ENCODE measurements around the gene HECTD1.

The HECTD1 gene

DNA sequence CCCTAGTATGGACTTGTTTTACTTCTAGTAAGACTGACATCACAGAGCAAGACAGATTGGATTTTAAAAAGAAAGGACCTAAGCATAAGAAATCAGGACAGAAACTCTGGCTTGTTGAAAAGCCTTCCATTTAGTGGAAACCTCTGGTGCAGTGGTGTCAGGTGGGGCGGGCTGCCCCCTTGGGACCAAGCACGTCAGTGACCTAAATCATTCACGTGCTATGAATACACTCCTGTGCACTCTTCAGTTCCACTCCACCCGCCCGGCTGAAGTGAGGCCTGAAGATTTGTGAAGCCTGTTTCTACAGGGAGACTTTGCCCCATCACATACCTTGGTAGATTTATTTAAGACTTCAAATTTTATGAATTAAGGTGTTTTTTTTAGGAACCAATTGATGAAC, 123.2 kb downstream of the HECTD1 start:
- Histone ChIP-seq H3K36me3 (ENCODE audit: control insufficient read depth in 1 of 2, insufficient read depth in 2 of 2, low read depth in 1 of 2, low read length in 2 of 2) (peaks cover 0 to 9% of the 10 kb centered on the region in 2 experiments), H3K18ac (ENCODE audit: low read depth in 1 of 2, low read length in 2 of 2) (no peak overlapping the region), H3K9me3 (ENCODE audit: control insufficient read depth, low read length) (no peaks in the 10 kb centered on the region), H3K23ac (ENCODE audit: low read length in 2 of 2) (no peak overlapping the region), H2BK15ac (ENCODE audit: low read depth, poor library complexity, severe bottlenecking) (no peak overlapping the region), H4K91ac (ENCODE audit: low read length) (no peak overlapping the region), H3K4me2 (ENCODE audit: low read length, poor library complexity, severe bottlenecking) (no peak overlapping the region), H3K9ac (ENCODE audit: low read length) (no peak overlapping the region), H3K79me1 (replicated peaks; ENCODE audit: low read length, poor library complexity, severe bottlenecking) (no peaks in the 10 kb centered on the region), H2AK5ac (ENCODE audit: low read length, severe bottlenecking) (no peak overlapping the region), H3K4me1 (ENCODE audit: control insufficient read depth, insufficient read depth, low read depth, low read length) (no peaks in the 10 kb centered on the region), H3K27me3 (ENCODE audit: control insufficient read depth in 1 of 2, insufficient read depth in 1 of 2, low read length in 2 of 2) (no peaks in the 10 kb centered on the region), H2BK12ac (ENCODE audit: low read length in 2 of 2) (no peak overlapping the region), H3K14ac (ENCODE audit: low read length in 2 of 2) (no peak overlapping the region), H3K4me3 (ENCODE audit: insufficient read depth in 1 of 2, low read depth in 1 of 2, low read length in 2 of 2) (no peak overlapping the region), H2AFZ (ENCODE audit: low read depth, low read length) (no peak overlapping the region), H2BK120ac (ENCODE audit: low read depth, low read length) (no peak overlapping the region), H3K4ac (ENCODE audit: low read depth in 1 of 2, low read length in 2 of 2) (no peak overlapping the region), H4K8ac (ENCODE audit: low read length) (no peak overlapping the region), H3K27ac (ENCODE audit: low read length, poor library complexity, severe bottlenecking) (no peak overlapping the region), H2BK5ac (ENCODE audit: low read depth, low read length, poor library complexity, severe bottlenecking) (no peak overlapping the region)
- DNase-seq, result no peak
- WGBS, result 91% methylated on average over 3 of the region's 5 CpGs

DNA sequence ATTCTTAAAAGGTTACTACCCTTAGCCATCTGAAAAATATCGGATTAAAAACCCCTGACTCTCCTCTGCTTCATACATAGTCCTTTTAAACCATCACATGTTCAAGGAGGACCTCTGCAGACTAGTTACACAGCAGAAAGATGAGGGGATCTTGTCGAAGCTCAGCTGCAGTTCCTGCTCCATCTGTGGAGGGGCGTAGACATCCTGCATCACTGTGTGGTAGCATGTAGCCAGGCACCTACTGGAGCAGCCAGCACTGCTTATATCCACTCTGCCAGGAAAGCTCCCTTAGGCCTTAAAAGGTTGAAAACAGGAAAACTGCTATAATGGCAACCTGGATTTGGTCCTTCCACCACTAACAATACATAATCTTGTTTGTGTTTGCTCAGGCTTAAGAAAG, 123.8 kb downstream of the HECTD1 start:
- 86% methylated on average over 3 of the region's 3 CpGs for WGBS
- Histone ChIP-seq H3K9me3 (ENCODE audit: control insufficient read depth, low read length) (no peaks in the 10 kb centered on the region), H2BK15ac (ENCODE audit: low read depth, poor library complexity, severe bottlenecking) (no peak overlapping the region), H2AK5ac (ENCODE audit: low read length, severe bottlenecking) (no peak overlapping the region), H3K14ac (ENCODE audit: low read length in 2 of 2) (no peak overlapping the region), H3K27ac (ENCODE audit: low read length, poor library complexity, severe bottlenecking) (no peak overlapping the region), H3K27me3 (ENCODE audit: control insufficient read depth in 1 of 2, insufficient read depth in 1 of 2, low read length in 2 of 2) (no peaks in the 10 kb centered on the region), H3K4me2 (ENCODE audit: low read length, poor library complexity, severe bottlenecking) (no peak overlapping the region), H4K8ac (ENCODE audit: low read length) (no peak overlapping the region), H3K9ac (ENCODE audit: low read length) (no peak overlapping the region), H4K91ac (ENCODE audit: low read length) (no peak overlapping the region), H2AFZ (ENCODE audit: low read depth, low read length) (no peak overlapping the region), H2BK120ac (ENCODE audit: low read depth, low read length) (no peak overlapping the region), H3K18ac (ENCODE audit: low read depth in 1 of 2, low read length in 2 of 2) (no peak overlapping the region), H3K23ac (ENCODE audit: low read length in 2 of 2) (no peak overlapping the region), H2BK5ac (ENCODE audit: low read depth, low read length, poor library complexity, severe bottlenecking) (no peak overlapping the region), H3K36me3 (ENCODE audit: control insufficient read depth in 1 of 2, insufficient read depth in 2 of 2, low read depth in 1 of 2, low read length in 2 of 2) (peaks cover 0 to 9% of the 10 kb centered on the region in 2 experiments), H3K4me1 (ENCODE audit: control insufficient read depth, insufficient read depth, low read depth, low read length) (no peaks in the 10 kb centered on the region), H3K79me1 (replicated peaks; ENCODE audit: low read length, poor library complexity, severe bottlenecking) (peaks cover 2% of the 10 kb centered on the region), H3K4ac (ENCODE audit: low read depth in 1 of 2, low read length in 2 of 2) (no peak overlapping the region), H3K4me3 (ENCODE audit: insufficient read depth in 1 of 2, low read depth in 1 of 2, low read length in 2 of 2) (no peak overlapping the region), H2BK12ac (ENCODE audit: low read length in 2 of 2) (no peak overlapping the region)
- no peak for DNase-seq

DNA sequence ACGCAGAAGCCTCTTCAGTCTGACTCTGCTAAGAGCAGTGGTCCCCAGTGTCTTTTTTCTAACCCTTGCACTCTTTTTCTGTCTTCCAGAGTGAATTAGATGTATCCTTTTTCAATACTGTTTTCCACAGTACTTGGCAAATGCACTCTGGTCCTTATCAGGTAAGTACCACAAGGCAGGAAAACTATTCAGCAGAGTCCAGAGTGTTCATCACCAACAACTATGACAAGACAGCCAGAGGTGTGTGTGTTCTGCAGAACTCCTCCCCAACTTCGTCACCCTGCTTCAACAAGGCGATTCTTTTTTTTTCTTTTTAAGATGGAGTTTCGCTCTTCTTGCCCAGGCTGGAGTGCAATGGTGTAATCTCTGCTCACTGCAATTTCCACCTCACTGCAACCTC, 127.1 kb downstream of the HECTD1 start:
- no peak overlapping the region for H2BK120ac ChIP-seq (ENCODE audit: low read depth, low read length)
- no peak overlapping the region for H4K91ac ChIP-seq (ENCODE audit: low read length)
- no peak overlapping the region for H3K4me3 ChIP-seq (ENCODE audit: insufficient read depth in 1 of 2, low read depth in 1 of 2, low read length in 2 of 2)
- H2BK15ac ChIP-seq (ENCODE audit: low read depth, poor library complexity, severe bottlenecking), result no peak overlapping the region
- peaks cover 2% of the 10 kb centered on the region for H3K79me1 ChIP-seq (replicated peaks; ENCODE audit: low read length, poor library complexity, severe bottlenecking)
- no peak overlapping the region for H3K23ac ChIP-seq (ENCODE audit: low read length in 2 of 2)
- H3K36me3 ChIP-seq (ENCODE audit: control insufficient read depth in 1 of 2, insufficient read depth in 2 of 2, low read depth in 1 of 2, low read length in 2 of 2), result peaks cover 0 to 9% of the 10 kb centered on the region in 2 experiments
- no peak for DNase-seq
- over 99% methylated on average over 4 of the region's 4 CpGs for WGBS
- peak overlapping the region; percentile 26 for H3K9ac ChIP-seq (ENCODE audit: low read length)
- no peak overlapping the region for H2AFZ ChIP-seq (ENCODE audit: low read depth, low read length)
- H4K8ac ChIP-seq (ENCODE audit: low read length), result no peak overlapping the region
- no peak overlapping the region for H2BK5ac ChIP-seq (ENCODE audit: low read depth, low read length, poor library complexity, severe bottlenecking)
- no peak overlapping the region for H3K27ac ChIP-seq (ENCODE audit: low read length, poor library complexity, severe bottlenecking)
- no peak overlapping the region for H3K4ac ChIP-seq (ENCODE audit: low read depth in 1 of 2, low read length in 2 of 2)
- no peaks in the 10 kb centered on the region for H3K4me1 ChIP-seq (ENCODE audit: control insufficient read depth, insufficient read depth, low read depth, low read length)
- no peak overlapping the region for H2AK5ac ChIP-seq (ENCODE audit: low read length, severe bottlenecking)
- H3K18ac ChIP-seq (ENCODE audit: low read depth in 1 of 2, low read length in 2 of 2), result no peak overlapping the region
- H3K27me3 ChIP-seq (ENCODE audit: control insufficient read depth in 1 of 2, insufficient read depth in 1 of 2, low read length in 2 of 2), result no peaks in the 10 kb centered on the region
- no peak overlapping the region for H2BK12ac ChIP-seq (ENCODE audit: low read length in 2 of 2)
- no peak overlapping the region for H3K4me2 ChIP-seq (ENCODE audit: low read length, poor library complexity, severe bottlenecking)
- no peaks in the 10 kb centered on the region for H3K9me3 ChIP-seq (ENCODE audit: control insufficient read depth, low read length)
- no peak overlapping the region for H3K14ac ChIP-seq (ENCODE audit: low read length in 2 of 2)

- Histone ChIP-seq H3K14ac (ENCODE audit: low read length in 2 of 2) (no peak overlapping the region), H3K18ac (ENCODE audit: low read depth in 1 of 2, low read length in 2 of 2) (no peak overlapping the region), H3K79me1 (replicated peaks; ENCODE audit: low read length, poor library complexity, severe bottlenecking) (peaks cover 2% of the 10 kb centered on the region), H3K9me3 (ENCODE audit: control insufficient read depth, low read length) (no peaks in the 10 kb centered on the region), H2BK120ac (ENCODE audit: low read depth, low read length) (no peak overlapping the region), H2AFZ (ENCODE audit: low read depth, low read length) (no peak overlapping the region), H2BK5ac (ENCODE audit: low read depth, low read length, poor library complexity, severe bottlenecking) (no peak overlapping the region), H2AK5ac (ENCODE audit: low read length, severe bottlenecking) (no peak overlapping the region), H3K23ac (ENCODE audit: low read length in 2 of 2) (no peak overlapping the region), H3K36me3 (ENCODE audit: control insufficient read depth in 1 of 2, insufficient read depth in 2 of 2, low read depth in 1 of 2, low read length in 2 of 2) (peaks cover 2 to 8% of the 10 kb centered on the region in 2 experiments), H2BK15ac (ENCODE audit: low read depth, poor library complexity, severe bottlenecking) (no peak overlapping the region), H3K27me3 (ENCODE audit: control insufficient read depth in 1 of 2, insufficient read depth in 1 of 2, low read length in 2 of 2) (no peaks in the 10 kb centered on the region), H3K4ac (ENCODE audit: low read depth in 1 of 2, low read length in 2 of 2) (no peak overlapping the region), H3K4me2 (ENCODE audit: low read length, poor library complexity, severe bottlenecking) (no peak overlapping the region), H4K91ac (ENCODE audit: low read length) (no peak overlapping the region), H4K8ac (ENCODE audit: low read length) (no peak overlapping the region), H2BK12ac (ENCODE audit: low read length in 2 of 2) (no peak overlapping the region), H3K4me3 (ENCODE audit: insufficient read depth in 1 of 2, low read depth in 1 of 2, low read length in 2 of 2) (no peak overlapping the region), H3K9ac (ENCODE audit: low read length) (peak overlapping the region; percentile 26), H3K27ac (ENCODE audit: low read length, poor library complexity, severe bottlenecking) (no peak overlapping the region), H3K4me1 (ENCODE audit: control insufficient read depth, insufficient read depth, low read depth, low read length) (no peaks in the 10 kb centered on the region)
- 87% methylated on average over 2 of the region's 3 CpGs for WGBS
- no peak for DNase-seq
These were observed 127.5 kb downstream of the HECTD1 start for GRCh38 chr14:31080056-31080455.

Data from mesenchymal stem cell (in vitro differentiated cells and primary cell).